NCI-H2107 (cell line): ENCODE results near the gene CCDC137.
"Not testable (repeated sequence)": the region's sequence is repeated elsewhere in the genome, so short reads cannot be mapped to it uniquely, and the experiment has no call there.

Experiments used
- DNase-seq: peaks from one replicate; lab custom pipeline; 2025; lab: John Stamatoyannopoulos, UW

Gene CCDC137, protein sequence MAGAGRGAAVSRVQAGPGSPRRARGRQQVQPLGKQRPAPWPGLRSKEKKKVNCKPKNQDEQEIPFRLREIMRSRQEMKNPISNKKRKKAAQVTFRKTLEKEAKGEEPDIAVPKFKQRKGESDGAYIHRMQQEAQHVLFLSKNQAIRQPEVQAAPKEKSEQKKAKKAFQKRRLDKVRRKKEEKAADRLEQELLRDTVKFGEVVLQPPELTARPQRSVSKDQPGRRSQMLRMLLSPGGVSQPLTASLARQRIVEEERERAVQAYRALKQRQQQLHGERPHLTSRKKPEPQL

GRCh38 chr17:81666342-81667191, at the start of gene CCDC137, which contains the start of gene OXLD1:
TSS of gene CCDC137 (plus strand) at chr17:81666737. CDS start at chr17:81666767, 30 bp downstream.
TSS of gene OXLD1 (minus strand) at chr17:81666605. CDS start at chr17:81666577, 28 bp downstream.
- DNase-seq, result peak; percentile 90

DNA sequence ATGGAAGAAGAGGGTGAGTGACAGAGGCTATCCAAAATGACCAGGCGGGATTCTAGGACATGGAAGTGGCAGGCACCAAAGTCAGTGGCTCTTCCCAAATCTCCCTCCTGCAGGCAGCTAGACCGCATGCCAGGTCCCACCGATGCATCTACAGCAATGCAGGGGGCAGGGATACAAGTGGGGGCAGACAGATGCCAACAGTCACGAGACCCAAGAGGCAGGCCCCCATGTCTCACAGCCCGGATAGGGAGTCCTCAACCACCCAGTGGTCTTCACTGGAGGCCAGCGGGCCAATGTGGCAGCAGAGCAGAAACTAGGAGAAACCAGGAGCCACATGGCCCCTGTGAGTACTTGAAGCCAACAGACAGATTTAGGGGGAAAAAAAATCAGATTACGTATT, 49.7 kb upstream of the CCDC137 start:
- no peak for DNase-seq

GRCh38 chr17:81618307-81618706, 48.2 kb upstream of the CCDC137 start:
- not testable (repeated sequence) for DNase-seq

GRCh38 chr17:81621494-81622130, 44.9 kb upstream of the CCDC137 start:
- no peak for DNase-seq

- DNase-seq, result no peak
These were observed 36.3 kb upstream of the CCDC137 start for GRCh38 chr17:81630274-81630673.

DNA sequence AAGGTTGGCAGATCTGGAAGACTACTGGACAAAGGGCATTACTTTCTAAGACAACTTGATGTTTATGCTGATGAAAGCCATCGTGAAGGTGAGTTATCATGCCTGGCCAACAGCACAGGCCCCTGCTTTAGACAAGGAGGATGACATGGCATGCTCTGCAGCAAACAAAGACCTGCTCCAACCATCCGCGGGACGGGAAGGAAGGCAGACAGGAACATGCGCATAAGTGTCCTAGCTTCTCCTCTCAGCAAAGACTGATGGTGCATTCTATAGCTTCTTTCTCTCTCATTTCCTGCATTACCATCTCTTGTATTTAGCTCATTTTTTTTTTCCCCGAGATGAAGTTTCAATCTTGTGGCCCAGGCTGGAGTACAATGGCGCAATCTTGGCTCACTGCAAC, 35.1 kb upstream of the CCDC137 start:
- DNase-seq, result no peak

DNA sequence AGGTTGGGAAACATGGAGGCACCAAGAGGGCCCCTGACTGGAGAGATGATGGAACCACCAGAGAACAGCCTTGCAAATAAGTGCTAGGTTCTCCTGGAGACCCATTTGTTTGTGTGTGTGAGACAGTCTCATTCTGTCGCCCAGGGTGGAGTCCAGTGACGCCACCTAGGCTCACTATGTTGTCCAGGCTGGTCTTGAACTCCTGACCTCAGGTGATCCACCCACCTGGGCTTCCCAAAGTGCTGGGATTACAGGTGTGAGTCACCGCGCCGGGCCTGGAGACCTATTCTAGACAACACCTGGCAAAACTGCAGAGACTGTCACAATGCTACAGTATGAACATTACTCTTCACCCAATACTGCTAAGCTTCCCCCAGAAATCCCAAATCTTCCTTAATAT, 31.1 kb upstream of the CCDC137 start:
- DNase-seq, result no peak

GRCh38 chr17:81635973-81636504, 30.5 kb upstream of the CCDC137 start:
- DNase-seq, result no peak

- DNase-seq, result peak; percentile 51
These were observed 29.8 kb upstream of the CCDC137 start, which contains the start of the genes NPLOC4 and TSPAN10 for GRCh38 chr17:81636505-81637288. TSS of gene NPLOC4 (minus strand) at chr17:81637112. CDS start at chr17:81636930, 182 bp downstream. TSS of gene TSPAN10 (plus strand) at chr17:81637196. CDS start at chr17:81642413, 5,217 bp downstream.

GRCh38 chr17:81638683-81639082, 27.9 kb upstream of the CCDC137 start:
- DNase-seq, result no peak

DNA sequence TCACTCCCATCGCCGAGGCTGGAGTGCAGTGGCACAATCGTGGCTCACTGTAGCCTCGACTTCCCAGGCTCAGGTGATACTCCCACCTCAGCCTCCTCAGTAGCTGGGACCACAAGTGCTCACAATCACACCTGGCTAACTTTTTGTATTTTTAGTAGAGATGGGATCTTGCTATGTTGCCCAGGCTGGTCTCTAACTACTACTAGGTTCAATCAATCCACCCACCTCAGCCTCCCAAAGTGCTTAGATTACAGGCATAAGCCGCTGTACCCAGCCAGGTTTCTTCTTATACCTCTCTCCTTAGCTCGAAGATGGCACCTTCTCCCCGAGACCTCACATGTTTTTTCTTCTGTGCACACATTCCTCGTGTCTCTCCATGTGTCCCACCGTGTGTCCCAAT, 26.5 kb upstream of the CCDC137 start:
- DNase-seq, result no peak

DNA sequence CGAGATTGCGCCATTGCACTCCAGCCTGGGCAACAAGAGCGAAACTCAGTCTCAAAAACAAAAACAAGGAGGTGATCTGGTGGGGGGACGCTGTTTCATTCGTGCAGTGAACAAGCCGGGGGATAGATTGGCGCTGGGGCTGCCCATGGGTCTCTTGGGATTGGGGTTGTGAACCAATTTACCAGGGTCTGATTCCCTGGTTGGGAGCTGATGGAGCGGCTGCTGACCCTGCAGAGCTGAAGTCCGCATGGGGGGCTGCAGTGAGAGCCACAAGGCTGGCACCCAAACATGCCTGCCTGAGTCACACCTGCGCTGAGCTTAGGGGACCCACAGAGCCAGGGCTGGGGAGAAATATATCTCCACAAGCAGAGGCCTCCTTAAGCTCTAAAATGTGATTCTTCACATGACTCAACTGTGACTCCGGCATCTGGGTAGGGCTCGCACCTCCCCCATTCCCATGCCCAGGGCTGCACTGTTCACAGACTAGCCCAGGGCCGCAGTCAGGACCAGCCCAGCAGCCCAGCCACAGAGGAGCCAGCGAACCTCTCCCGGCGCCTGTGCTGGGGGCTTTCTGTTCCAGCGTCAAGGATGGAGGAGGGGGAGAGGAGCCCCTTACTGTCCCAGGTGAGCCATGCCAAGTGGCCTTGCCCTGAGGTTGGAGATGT, 24.6 kb upstream of the CCDC137 start:
- DNase-seq, result no peak

GRCh38 chr17:81644496-81644895, 22.0 kb upstream of the CCDC137 start:
- DNase-seq, result no peak

GRCh38 chr17:81644976-81645952, 21.3 kb upstream of the CCDC137 start:
- DNase-seq, result no peak

DNA sequence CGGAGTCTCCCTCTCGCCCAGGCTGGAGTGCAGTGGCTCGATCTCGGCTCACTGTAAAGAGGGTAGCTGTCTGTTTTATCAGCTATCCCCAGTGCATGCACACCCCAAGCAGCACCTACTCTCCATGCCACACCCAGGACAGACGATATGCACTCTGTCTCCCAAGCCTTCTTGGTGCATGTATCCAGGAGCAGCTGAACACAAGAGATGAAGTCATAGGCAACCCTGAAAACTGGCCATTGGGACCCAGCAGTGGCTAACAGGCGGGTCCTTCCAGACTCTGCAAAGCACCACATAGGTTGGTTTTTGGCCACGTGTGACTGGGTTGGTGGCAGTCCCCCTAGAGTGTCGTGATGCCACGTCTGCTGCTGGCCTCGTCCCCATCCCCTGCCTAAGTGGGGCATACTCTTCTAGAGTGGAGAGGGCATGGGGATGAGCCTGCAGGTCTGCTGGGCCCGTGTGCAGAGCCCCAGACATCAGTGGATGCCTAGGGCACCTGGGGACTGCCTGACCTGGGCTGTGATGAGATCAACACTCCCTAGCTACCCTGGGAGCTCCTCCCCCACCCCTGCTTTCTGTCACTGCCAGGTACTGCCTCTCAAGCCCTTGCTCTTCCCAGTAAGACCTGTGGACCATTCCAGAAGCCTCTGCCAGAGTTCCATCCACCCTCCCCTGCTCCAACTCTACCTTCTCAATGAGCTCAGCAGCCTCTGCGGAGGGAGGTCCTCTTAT, 19.5 kb upstream of the CCDC137 start:
- DNase-seq, result no peak

- DNase-seq, result no peak
These were observed 18.9 kb upstream of the CCDC137 start for GRCh38 chr17:81647640-81648012.

DNA sequence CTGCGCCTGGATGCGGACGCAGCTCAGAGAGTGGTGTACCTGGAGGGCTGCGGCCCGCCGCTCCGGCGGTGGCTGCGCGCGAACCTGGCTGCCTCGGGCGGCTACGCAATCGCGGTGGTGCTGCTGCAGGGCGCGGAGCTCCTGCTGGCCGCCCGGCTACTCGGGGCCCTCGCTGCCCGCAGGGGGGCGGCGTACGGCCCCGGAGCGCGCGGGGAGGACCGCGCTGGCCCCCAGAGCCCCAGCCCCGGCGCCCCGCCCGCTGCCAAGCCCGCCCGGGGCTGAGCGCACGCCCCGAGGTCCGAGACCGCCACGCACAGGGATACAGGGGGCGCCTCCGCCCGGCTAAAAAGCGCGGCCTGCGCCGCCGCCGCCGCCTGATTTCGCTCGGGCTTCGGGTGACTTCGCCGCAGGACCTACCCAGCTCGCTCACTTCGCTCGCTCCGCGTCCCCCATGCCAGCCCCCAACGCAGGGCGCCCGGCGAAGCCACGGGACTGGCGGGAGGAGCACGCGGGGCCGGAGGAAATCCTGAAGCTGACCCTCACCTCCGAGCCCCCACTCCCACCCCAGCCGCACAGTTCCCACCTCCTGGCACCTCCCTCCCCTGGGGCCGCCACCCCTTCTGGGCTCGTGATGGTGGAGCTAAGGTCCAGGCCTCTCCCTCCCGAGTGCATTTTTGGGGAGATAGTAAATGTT, 18.4 kb upstream of the CCDC137 start:
- DNase-seq, result no peak

GRCh38 chr17:81648707-81649085, 17.8 kb upstream of the CCDC137 start:
- DNase-seq, result no peak
